ENCODE data around the gene SEC14L5.

- no peak for TF ChIP-seq GATA2 (IDR thresholded peaks at IDR 0.05; ENCODE audit: insufficient read depth, insufficient read length, low read depth, low read length)
- TF ChIP-seq, protein P1, sequence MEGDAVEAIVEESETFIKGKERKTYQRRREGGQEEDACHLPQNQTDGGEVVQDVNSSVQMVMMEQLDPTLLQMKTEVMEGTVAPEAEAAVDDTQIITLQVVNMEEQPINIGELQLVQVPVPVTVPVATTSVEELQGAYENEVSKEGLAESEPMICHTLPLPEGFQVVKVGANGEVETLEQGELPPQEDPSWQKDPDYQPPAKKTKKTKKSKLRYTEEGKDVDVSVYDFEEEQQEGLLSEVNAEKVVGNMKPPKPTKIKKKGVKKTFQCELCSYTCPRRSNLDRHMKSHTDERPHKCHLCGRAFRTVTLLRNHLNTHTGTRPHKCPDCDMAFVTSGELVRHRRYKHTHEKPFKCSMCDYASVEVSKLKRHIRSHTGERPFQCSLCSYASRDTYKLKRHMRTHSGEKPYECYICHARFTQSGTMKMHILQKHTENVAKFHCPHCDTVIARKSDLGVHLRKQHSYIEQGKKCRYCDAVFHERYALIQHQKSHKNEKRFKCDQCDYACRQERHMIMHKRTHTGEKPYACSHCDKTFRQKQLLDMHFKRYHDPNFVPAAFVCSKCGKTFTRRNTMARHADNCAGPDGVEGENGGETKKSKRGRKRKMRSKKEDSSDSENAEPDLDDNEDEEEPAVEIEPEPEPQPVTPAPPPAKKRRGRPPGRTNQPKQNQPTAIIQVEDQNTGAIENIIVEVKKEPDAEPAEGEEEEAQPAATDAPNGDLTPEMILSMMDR (IDR thresholded peaks at IDR 0.05; ENCODE audit: extremely low read depth in 1 of 2, insufficient read depth in 1 of 2, low read depth in 1 of 2, low read length in 2 of 2), result no peak
- no peak for TF ChIP-seq POLR2A (IDR thresholded peaks at IDR 0.05; ENCODE audit: low read depth, low read length)
- no peak for TF ChIP-seq POLR2AphosphoS5 (IDR thresholded peaks at IDR 0.05; ENCODE audit: insufficient read depth, low read depth, low read length)
- no peak for TF ChIP-seq FOS (IDR thresholded peaks at IDR 0.05; ENCODE audit: borderline replicate concordance, insufficient read depth, low read length)
- TF ChIP-seq, protein P2, sequence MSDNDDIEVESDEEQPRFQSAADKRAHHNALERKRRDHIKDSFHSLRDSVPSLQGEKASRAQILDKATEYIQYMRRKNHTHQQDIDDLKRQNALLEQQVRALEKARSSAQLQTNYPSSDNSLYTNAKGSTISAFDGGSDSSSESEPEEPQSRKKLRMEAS (IDR thresholded peaks at IDR 0.05; ENCODE audit: insufficient read depth, insufficient read length), result no peak
- no peak for TF ChIP-seq EZH2 (IDR thresholded peaks at IDR 0.05; ENCODE audit: borderline replicate concordance, low read depth, low read length, severe bottlenecking)
Observed at GRCh38 chr16:5062790-5063765, 104.9 kb downstream of the SEC14L5 start.

All from endothelial cell of umbilical vein (primary cell).